Measurements from ENCODE around the gene RAB3IL1.

- TF ChIP-seq, protein P1, sequence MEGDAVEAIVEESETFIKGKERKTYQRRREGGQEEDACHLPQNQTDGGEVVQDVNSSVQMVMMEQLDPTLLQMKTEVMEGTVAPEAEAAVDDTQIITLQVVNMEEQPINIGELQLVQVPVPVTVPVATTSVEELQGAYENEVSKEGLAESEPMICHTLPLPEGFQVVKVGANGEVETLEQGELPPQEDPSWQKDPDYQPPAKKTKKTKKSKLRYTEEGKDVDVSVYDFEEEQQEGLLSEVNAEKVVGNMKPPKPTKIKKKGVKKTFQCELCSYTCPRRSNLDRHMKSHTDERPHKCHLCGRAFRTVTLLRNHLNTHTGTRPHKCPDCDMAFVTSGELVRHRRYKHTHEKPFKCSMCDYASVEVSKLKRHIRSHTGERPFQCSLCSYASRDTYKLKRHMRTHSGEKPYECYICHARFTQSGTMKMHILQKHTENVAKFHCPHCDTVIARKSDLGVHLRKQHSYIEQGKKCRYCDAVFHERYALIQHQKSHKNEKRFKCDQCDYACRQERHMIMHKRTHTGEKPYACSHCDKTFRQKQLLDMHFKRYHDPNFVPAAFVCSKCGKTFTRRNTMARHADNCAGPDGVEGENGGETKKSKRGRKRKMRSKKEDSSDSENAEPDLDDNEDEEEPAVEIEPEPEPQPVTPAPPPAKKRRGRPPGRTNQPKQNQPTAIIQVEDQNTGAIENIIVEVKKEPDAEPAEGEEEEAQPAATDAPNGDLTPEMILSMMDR (conservative IDR thresholded peaks at IDR 0.05; ENCODE audit: low read depth, low read length), result 0 out of 2 replicates have a peak, but pooled peaks have one; percentile 18
- TF ChIP-seq EZH2 (IDR thresholded peaks at IDR 0.05; ENCODE audit: low read length, unreplicated experiment) (no peak), EZH2phosphoT487 (IDR thresholded peaks at IDR 0.05; ENCODE audit: borderline replicate concordance, low read length) (no peak)
Observed at GRCh38 chr11:61901397-61901796, 16.0 kb downstream of the RAB3IL1 start.
